ENCODE measurements around the gene TOR1AIP2. TPM values are rescaled to one million over a fixed set of nuclear protein-coding genes. Genes with fewer than 3 reads are reported as not detected.

TOR1AIP2 gene
- total and polyA plus RNA-seq, 2 of the 8 experiments (the other 6 are each of a cell fraction or from before 2014, with no cell fraction given): 12.1 to 75.2 TPM

Other genes with a start within 250 kb of the TOR1AIP2 start
- gene FAM163A, start 134.5 kb downstream of the TOR1AIP2 start, total RNA-seq (2021; fragmentation: NEBNext Ultra II Directional; extraction: Animal tissue kit (Norgen Biotek cat#: 25700)): 0.13 TPM in 2 replicates
- 0.18 and 0.28 TPM in 2 replicates for gene FAM163A, start 134.5 kb downstream of the TOR1AIP2 start, polyA plus RNA-seq (2011; rRNA removed)
- 22.0 and 22.8 TPM in 2 replicates for gene TOR1AIP1, start 4.5 kb upstream of the TOR1AIP2 start, total RNA-seq (2021; fragmentation: NEBNext Ultra II Directional; extraction: Animal tissue kit (Norgen Biotek cat#: 25700))
- gene TOR1AIP1, start 4.5 kb upstream of the TOR1AIP2 start, polyA plus RNA-seq (2011; rRNA removed): 4.1 and 5.7 TPM in 2 replicates
- 39.0 and 39.4 TPM in 2 replicates for gene CEP350, start 77.0 kb upstream of the TOR1AIP2 start, total RNA-seq (2021; fragmentation: NEBNext Ultra II Directional; extraction: Animal tissue kit (Norgen Biotek cat#: 25700))
- 3.1 and 5.6 TPM in 2 replicates for gene CEP350, start 77.0 kb upstream of the TOR1AIP2 start, polyA plus RNA-seq (2011; rRNA removed)

Data from H1 (cell line).